ENCODE data around the gene ITM2A.

DNA sequence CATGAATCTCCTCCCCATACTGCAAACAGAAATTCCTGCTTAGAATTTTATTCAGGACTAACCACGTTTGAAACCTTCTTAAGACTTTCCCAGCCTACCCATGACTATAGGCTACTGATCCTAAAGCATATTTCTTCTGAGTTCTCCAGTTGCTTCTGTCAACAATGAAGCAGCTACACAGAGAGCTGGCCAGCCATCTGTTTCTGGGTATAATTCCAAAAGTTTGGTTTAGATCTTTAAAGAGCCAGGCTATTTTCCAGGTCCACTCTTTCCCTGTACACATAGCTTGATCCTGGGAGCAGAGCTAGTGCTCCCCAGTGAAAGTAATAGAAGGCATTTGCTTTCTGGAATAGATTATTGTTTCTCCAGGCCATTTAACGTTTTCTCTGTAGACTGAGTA is 4.0 kb upstream of the ITM2A start:
- no peak for TF ChIP-seq PHF8 (IDR thresholded peaks at IDR 0.05; ENCODE audit: borderline replicate concordance, low read depth)
- TF ChIP-seq HOXA7 (CRISPR knock-in tag; IDR thresholded peaks at IDR 0.05), result no peak
- TF ChIP-seq HDAC2 (IDR thresholded peaks at IDR 0.05), result no peak
- TF ChIP-seq USF2 (IDR thresholded peaks at IDR 0.05), result no peak
- TF ChIP-seq CHD2 (IDR thresholded peaks at IDR 0.05; ENCODE audit: low read length, partially characterized antibody), result no peak
- TF ChIP-seq RAD21 (conservative IDR thresholded peaks at IDR 0.05 in 1 of 2, IDR thresholded peaks at IDR 0.05 in 1 of 2), result no peak
- TF ChIP-seq CTCF (IDR thresholded peaks at IDR 0.05), result no peak
- no peak for TF ChIP-seq TFCP2L1 (CRISPR knock-in tag; IDR thresholded peaks at IDR 0.05)
- TF ChIP-seq POLR2A (IDR thresholded peaks at IDR 0.05; ENCODE audit: low read length), result no peak
- TF ChIP-seq RFX5 (IDR thresholded peaks at IDR 0.05), result no peak
- TF ChIP-seq NR3C1 (IDR thresholded peaks at IDR 0.05), result no peak
- TF ChIP-seq KDM5A (IDR thresholded peaks at IDR 0.05), result no peak
- no peak for TF ChIP-seq MAFK (IDR thresholded peaks at IDR 0.05; ENCODE audit: partially characterized antibody)

All from A549 (cell line).